HG03457 (cell line): ENCODE results near the gene TMEM38B.

Experiments
- ATAC-seq: cut with Tn5 transposase; IDR thresholded peaks from one replicate; pipeline ENCODE4 v1.9.1; 2021; ENCODE audit warnings: moderate number of reproducible peaks; ENCODE audit not compliant: unreplicated experiment

The TMEM38B gene, protein sequence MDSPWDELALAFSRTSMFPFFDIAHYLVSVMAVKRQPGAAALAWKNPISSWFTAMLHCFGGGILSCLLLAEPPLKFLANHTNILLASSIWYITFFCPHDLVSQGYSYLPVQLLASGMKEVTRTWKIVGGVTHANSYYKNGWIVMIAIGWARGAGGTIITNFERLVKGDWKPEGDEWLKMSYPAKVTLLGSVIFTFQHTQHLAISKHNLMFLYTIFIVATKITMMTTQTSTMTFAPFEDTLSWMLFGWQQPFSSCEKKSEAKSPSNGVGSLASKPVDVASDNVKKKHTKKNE

DNA sequence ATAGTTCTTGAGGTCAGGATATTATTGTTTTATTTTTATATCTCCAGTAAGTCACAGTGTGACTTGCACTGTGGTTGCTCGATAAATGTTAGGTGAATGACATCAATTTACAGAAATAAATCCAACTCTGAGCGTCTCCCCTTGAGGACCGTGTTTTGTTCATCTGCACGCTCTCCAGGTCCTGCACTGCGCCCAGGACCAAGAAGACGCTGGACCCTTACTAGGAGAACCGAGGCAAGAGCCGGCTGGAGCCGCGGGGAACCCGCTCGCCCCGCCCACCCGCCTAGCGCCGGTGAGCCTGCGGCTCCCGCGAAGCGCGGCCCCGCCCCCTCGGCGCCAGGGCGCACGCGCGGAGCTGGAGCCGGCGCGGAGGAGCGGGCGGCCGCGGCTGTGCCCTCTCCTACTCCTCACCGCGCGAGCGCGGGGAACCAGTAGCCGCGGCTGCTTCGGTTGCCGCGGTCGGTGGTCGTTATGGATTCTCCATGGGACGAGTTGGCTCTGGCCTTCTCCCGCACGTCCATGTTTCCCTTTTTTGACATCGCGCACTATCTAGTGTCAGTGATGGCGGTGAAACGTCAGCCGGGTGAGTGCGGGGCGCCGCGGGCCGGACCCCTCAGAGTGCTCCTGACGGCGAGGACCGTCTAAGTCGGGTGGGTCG is at the start of gene TMEM38B:
TMEM38B (plus strand) TSS at position 352 of the 658 bp plus-strand sequence; CDS start at position 472, 120 bp downstream.
- ATAC-seq = peak; percentile 70

DNA sequence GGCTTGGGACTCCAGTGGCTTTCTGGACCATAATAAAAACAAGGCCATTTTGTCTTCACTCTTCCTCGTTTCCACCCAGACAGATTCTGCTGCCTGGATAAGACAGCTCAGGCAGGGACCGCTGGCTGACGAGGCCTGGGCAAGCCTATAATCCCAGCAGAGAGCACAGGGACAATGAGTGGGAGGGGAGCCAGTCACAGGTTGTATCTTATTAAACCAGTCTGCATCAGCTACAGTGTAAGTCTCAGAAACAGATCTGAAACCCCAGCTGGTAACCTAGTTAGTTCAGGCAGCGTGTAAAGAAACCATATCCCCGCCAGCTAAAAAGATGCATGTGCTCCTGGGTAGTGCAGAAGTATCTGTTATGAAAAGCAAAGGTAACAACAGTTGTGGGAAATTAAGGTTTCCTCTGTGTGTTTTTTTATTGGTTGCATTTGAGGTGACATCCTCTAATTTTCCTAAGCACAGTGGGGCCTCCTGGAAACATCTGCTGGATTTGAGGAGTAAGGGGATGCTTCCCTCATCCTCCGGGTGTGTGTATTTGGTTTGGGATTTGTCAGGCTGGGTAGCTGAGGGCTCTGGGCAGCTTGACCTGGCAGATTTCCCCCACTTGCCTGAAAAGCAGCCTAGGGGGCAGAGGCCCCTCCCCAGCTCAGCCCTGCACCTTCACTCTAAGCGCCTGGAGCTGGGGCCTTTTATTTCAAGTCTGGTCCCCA is 47.3 kb upstream of the TMEM38B start:
- no peak for ATAC-seq

DNA sequence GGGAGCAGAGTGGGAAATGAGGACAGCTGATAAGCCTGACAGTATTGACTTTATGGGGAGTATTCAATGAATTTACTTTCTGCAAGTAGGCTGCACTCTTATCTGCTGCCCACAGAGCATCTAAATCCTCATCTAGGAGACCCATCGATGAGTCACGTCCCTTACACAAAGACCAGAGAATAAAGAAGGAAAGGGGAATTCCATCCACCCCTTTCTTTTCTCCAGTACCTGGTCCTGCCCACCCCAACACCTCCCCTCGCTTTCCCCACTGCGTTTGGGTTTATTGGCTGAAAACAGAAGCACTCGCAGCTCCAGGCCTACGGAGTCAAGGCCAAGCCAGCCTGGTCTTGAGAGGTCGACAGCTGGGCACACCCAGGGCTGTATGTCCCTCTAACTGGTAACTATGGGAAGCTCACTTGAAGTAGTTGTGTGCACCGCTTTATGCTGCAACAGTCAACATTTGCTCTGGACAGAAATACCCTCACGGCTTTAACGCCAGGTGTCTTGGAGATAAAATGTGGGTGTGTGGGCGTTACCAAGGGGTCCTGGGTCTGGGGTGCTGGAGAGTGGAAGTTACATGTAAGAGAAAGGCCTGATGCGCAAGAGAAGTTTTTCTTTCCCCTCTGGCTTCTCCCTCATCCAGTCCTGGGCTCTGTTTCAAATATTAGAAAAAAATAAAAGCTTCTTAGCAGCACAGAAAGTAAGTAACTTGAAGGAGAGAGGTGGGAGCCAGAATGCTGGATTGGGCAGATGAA is 46.6 kb upstream of the TMEM38B start:
- no peak for ATAC-seq

DNA sequence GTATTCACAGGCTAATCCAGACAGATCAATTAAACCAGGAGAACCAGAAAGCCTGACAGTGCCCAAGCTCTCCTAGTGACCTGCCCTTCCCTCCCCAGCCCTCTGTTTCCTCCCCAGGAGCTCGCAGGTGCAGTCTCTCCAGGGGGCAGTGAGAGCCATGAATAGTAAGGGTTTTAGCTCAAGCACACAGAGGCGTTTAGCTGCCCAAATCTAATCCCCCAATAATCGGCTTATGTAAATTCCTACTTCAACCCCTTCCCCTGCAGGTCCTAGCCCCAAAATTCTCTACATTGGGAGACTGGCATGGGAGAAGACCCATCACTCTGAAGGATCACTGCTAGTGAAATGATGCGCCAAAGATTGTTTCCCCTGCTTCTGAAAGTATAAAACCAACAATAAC is 42.5 kb upstream of the TMEM38B start:
- no peak for ATAC-seq

DNA sequence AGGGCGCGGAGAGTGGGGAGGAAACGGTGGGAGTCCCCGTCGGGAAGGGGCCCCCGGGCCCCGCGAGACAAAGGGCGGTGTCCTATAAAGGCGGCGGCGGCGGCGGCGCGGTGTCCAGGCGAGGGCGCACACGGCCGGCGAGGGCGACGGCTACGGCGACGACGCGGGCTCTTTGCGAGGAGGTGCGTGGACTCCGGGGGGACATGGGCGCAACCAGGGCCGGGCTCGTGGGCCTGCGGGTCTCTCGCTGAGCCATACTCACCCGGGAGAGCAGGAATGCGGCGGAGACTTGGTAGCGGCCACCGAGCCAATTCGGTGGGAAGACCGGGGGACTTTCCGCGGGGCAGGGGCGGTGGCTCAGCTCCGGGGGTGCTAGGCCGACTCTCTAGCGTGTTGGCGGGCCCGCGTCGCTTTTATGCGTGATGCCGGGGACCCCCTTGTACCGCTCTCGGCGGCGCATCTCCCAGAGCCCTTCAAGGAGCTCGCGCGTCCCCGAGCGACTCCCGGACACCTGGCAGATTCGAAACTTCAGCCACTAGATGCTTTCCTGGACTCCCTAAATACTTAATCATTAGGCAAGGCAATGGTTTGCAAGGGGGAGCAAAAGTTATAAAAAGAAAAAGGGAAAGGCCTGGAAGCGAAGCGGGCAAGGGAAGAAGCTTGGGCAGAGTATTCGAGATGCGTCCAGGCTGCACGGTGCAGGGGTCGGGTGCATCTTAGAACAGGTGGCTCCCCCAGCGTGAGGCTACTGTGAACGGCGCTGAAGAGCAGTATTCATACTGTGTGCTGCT is 38.0 kb upstream of the TMEM38B start:
- ATAC-seq = no peak

DNA sequence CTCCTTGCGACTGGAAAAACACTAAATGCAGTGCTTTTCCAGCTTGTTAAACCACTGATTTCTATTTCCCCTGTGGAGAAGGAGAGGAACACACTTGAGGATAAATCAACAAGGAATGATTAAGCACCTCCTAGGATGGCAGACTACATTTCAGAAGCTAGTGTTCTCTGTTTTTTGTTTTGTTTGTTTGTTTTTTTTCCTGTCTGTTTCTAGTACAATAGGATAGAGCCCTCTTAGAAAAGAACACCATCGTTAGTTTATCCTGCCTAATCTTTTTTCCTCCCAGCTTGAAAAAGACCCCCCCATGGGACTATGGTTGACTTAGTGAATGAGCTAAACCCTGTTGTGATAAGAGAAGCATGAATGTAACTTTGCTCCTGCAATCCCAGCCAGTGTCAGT is 36.0 kb upstream of the TMEM38B start:
- ATAC-seq = no peak

DNA sequence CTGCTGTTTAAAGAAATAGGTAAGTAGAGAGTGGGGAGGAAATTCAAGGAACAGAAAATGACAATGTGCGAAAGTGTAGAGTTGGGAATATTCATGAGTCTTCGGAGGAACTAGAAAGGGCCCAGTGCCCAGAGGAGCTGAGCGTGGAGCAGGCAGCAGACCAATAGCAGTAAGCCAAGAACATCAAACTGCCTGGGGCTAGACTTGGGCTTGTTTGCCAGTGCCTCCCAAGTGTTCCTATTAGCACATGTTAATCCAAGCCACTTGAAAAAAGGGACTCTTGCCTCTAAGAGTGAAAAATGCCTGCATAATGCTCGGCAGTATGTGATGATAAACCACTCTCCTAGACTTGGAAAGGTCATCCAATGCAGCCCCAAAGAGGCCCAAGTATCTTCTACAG is 33.3 kb upstream of the TMEM38B start:
- ATAC-seq = no peak

DNA sequence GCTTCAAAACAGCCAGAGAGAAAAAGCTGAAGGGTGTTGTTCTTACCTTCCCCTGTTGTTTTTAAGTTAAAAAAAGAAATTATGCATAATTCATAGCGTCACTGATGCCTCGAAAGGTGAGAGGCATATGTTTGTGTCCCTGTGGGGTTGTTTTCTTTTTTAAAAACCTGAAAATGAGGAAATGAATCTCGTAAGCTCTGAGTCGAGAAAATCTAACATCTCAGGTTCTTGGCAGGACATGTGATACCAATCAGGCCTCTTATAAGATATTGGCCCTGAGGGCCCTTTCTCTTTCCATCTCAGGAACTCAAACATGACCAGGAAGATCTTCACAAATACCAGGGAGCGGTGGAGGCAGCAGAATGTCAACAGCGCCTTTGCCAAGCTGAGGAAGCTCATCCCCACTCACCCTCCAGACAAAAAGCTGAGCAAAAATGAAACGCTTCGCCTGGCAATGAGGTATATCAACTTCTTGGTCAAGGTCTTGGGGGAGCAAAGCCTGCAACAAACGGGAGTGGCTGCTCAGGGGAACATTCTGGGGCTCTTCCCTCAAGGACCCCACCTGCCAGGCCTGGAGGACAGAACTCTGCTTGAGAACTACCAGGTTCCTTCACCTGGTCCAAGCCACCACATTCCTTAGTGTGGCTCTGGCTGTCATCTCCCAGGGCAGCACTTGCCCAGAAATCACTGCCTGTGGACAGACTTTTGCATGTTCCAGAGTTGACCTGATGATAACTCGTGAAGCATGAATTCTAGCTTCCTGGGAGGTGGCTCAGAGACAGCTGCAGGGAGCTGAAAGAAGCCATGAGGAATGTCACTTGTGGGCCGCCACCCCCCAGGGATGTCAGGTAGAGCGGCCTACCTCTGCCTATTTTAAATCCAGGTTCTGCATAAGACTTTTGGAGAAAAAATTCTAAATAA is 31.9 kb upstream of the TMEM38B start, which contains the start of gene TAL2:
TAL2 (plus strand) TSS at position 274 of the 921 bp plus-strand sequence; CDS start at position 314, 40 bp downstream.
- peak; percentile 42 for ATAC-seq

DNA sequence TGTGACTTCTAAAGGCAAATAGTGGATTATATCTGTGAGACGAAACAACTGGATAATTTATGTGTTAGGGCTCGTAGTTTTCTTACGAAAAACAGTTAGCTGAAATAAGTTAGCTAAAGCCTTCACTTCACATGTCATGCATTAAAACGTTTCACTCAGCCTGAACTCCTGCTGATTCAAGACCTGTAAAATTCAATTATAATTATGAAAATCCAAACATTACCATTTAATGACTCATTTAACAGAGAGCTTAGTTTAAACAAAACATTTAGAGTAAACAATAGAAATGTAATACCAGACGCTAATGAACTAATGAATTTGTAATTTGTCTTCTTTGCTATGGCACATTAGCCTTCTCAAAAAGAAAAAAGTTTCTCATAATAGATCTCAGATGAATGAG is 30.4 kb upstream of the TMEM38B start:
- ATAC-seq = no peak

DNA sequence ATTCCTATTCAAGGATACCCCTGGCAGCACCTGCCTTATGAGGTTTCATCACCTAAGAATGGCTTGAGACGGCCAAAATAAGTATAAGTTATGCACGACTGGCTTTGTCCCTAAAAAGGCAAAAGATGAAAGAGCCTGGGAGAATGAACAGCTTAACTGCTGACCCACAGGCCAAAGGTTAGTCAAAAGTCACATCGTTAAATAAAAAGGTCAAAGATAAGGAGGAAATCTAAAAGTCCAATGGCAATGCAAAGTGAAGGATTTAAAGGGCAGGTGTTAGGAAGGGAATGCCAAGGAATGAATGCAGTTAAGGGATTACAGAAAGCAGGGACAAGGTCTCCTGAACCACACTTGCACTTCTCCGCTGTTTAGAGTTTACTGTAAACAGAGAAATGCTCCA is 26.5 kb upstream of the TMEM38B start:
- ATAC-seq = no peak

DNA sequence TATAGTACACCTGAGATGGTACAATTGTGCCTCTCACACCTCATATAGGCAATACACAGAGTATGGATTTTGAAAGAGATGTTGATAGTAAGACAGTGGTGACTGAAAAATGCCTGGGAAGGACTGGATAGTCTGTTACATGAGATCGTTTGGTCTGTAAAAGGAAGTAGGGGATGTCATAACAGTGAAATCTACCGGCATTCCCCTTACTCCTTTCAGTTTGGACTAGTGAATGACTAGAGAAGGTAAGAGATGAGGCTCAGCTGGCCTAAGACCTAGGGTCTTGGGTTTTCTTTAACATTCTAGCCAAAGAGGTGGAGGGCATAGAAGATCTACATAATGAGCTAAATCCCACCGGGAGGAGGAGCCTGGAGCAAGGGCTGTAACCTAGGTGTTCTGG is 24.0 kb upstream of the TMEM38B start:
- ATAC-seq = no peak

DNA sequence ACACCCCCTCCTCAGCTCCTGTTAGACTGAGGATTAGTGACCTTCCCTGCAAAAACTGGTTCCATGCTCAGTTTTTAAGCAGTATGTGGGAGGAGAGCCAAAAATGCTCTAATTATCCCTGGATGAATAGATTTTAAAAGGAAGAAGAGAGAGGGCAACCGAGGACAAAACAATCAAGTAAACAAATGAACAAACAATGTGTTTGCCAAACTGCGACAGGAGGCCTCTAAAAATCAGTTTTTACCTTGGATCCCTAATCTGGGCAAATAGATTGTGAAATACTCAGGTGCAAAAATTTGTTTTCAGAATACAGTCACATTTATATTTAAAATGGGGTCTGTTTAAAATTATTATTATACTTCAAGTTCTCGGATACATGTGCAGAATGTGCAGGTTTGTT is 23.6 kb upstream of the TMEM38B start:
- ATAC-seq = no peak

DNA sequence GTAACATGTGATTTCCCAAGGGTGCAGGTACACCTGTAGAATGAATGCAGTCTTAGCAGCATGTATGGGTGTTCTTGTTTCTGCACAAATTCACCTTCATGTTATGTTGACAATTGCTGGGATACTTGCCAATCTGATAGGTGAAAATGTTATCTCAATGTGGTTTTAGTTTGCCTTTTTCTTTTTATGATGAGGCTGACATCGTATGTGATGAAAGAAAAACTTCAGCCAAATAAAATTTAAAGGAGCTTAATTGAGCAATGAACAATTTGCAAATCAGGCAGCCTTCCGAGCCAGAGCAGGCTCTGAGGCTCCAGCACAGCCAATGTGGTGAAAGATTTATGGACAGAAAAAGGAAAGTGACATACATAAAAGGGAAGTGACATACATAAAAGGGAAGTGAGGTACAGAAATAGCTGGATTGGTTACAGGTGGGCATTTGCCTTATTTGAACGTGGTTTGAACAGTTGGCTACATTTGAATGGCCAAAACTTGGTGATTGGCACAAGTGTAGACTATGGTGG is 21.6 kb upstream of the TMEM38B start:
- no peak for ATAC-seq

DNA sequence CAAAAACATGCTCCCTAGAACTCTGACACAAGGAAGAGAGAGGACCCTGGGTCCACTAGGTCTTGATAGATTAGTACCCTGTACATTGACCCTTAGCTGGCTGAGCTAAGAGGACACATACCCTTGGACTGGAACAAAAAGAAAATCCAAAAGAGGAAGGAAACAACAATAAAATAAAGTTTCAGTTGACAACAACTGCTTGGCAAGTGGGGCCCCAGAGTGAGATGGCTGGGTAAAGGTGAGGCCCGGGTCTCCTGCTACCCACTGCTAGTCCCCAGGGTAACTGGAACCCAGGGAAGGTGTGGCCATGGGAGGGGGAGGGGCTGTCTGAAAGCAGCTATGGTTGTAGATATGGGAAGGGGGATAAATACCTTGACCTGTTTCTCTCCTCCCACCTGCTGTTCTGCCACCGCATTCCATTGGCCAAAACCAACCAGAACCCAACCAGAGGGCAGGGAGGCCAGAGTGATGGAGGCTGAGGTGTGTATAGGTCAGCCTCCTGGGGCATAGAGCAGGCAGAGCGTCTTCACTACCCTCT is 20.4 kb upstream of the TMEM38B start:
- ATAC-seq = no peak

DNA sequence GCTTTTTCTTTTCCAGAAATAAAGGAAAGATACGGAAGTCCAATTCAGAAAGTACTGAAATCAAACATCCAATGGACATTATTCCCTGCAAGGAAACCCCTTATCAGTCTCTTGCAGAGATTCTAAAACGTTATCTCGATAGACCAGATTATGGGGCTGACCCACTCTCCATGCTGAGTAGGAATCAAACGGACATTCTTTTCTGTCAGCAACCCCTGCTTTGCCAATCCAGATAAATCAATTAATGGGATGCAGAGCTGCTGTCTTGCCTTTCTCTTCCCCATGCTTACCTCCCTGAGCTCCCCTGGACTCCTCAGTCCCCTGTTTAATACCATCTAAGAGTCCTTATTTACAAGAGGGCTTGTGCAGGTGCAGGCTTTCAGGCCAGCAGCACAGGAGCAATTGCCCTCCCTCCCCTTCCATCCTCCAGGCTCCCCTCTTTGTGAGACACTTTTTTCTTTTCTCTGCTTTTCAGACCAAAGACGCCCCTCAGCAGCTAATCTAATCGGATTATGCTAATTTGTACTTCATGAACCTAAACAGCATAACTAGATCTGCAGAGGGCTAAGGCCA is 17.9 kb upstream of the TMEM38B start:
- no peak for ATAC-seq

DNA sequence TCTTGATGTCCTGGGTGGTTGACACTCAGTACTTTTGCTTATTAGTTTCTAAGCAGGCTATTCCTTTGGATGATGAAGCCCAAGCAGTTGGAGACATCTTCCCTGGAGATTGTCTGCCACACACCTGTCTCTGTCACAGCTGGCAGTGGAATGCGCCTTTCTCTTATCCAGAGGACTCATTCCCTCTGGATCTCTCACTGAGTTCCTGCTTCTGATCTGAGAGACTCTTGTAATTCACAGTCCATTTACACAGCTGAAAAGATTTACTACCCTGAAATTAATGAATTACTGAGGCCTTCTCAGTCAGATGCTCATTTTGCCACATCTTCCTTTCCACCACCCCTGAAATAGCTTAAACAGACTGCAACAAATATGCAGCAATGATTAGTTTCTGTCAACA is 16.2 kb upstream of the TMEM38B start:
- ATAC-seq = no peak

DNA sequence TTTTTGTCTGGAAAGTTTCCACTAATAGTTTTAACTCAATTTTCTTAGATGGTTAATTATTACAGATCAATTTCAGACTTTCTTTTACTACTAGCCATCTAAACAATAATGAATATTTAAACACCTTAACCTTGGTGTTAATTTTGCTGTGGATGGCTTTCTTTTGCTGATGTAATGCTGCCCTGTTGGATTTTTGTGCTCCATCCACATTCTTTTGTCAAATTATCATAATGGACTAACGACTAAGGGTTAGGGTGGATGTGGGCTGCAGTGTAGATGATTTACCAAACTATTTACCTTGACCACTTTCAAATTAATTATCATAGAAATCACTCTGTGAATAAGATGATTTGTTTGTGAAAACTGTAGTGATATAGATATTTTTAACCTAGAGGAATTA is 15.6 kb upstream of the TMEM38B start:
- ATAC-seq = no peak

DNA sequence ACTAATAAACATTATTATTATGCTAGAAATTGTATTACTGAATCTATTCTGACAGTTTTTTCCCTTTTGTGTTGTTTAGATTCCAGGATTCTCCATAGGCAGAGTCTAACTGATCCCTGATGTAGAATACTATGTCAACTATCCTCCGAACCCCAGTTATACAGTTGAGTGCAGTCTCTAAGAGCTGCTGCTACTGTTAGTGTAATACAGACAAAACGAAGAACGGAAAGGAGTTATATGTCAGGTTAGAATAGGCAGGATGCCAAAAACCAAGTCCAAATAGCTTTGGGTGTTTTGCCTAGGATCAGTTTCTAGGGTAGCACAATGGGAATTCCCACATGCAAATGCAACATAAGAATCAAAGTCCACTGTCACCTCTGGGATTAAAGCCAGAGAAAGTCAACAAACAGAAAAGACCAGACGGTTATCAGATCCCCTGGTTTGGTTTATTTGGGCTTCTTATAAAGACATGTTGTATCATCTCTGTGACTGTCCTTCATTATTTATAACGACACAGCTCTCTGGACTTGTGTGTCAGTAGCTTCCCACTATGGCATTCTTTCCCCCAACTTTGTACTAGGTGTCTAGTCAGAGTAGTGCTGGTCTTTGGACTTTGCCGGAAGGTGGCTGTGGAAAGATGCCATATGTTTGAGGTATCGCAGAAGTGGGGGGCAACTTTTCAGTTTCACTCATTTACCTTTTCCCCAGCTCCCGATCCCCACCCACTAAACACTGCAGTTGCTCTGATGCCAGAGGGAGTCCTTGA is 14.9 kb upstream of the TMEM38B start:
- no peak for ATAC-seq
